Epithelial cell of proximal tubule (primary cell): ENCODE measurements around the gene PLSCR3. TPM values are rescaled to one million over a fixed set of nuclear protein-coding genes. Genes with fewer than 3 reads are reported as not detected.

Experiments
- DNase-seq: peaks from one replicate; pipeline ENCODE4 v3.0.0-alpha.2; 2011; ENCODE audit warnings: low read depth
- H3K4me3 ChIP-seq: 2 replicates; pipeline ENCODE4 v1.5.1; 2011; ENCODE audit warnings: low read depth, mild to moderate bottlenecking, low read length
- CTCF ChIP-seq: conservative IDR thresholded peaks from 2 replicates; pipeline ENCODE4 v1.5.1; 2012; ENCODE audit warnings: low read depth, mild to moderate bottlenecking, low read length
- total RNA-seq: library from RNA; depleted of rRNA; stranded (reverse); fragments of >200 nt; gene quantifications from 2 replicates; pipeline ENCODE4 v1.2.3, GENCODE V29; 2015

Gene PLSCR3
- total RNA-seq, 1 donor from 2014 or later, result 59.0 TPM

DNA sequence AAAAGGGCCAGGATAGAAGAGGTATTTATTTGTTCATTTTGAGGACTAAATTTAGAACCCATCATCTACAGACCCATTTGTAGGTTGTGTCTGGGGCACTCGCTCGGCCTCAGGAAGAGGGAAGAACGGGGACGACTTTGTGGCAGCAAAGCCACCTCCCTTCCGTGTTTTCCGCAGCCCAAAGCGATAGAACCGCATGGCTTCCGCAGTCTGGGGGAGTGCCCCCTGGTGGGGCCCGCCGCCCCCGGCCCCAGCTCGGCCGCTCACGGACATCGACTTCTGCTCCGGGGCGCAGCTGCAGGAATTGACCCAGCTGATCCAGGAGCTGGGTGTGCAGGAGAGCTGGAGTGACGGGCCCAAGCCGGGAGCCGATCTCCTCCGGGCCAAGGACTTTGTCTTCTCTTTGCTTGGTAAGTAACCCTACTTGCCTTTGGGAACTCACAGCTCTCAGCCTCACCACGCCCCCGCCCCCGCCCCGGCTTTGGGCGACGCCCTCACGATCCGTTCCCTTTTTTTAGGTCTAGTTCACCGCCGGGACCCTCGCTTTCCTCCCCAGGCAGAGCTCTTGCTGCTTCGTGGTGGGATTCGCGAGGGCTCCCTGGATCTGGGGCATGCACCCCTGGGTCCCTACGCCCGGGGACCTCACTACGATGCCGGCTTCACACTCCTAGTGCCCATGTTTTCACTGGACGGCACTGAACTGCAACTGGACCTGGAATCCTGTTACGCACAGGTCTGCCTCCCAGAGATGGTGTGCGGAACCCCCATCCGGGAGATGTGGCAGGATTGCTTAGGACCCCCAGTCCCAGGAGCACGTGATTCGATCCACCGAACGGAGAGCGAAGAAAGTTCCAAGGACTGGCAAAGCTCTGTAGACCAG, 41.6 kb upstream of the PLSCR3 start:
- TF ChIP-seq CTCF, result peak; percentile 36
- DNase-seq, result no peak
- peak overlapping the region; percentile 75 for H3K4me3 ChIP-seq

GRCh38 chr17:7432296-7432695, 38.0 kb upstream of the PLSCR3 start:
- no peak for TF ChIP-seq CTCF
- DNase-seq, result no peak

GRCh38 chr17:7431231-7431630, 36.9 kb upstream of the PLSCR3 start:
- H3K4me3 ChIP-seq, result no peak overlapping the region
- TF ChIP-seq CTCF, result no peak
- no peak for DNase-seq

More at GRCh38 chr17:7432296-7432695, 38.0 kb upstream of the PLSCR3 start:
- H3K4me3 ChIP-seq, result no peak overlapping the region

GRCh38 chr17:7429722-7430121, 35.4 kb upstream of the PLSCR3 start:
- H3K4me3 ChIP-seq, result no peak overlapping the region
- TF ChIP-seq CTCF, result no peak
- DNase-seq, result no peak

- TF ChIP-seq CTCF, result no peak
- H3K4me3 ChIP-seq, result no peak within 1 kb of the TSS
- no peak for DNase-seq
Observed at GRCh38 chr17:7428557-7428956, 34.2 kb upstream of the PLSCR3 start, which contains the start of gene SPEM3. Gene SPEM3, plus strand, starts transcription at chr17:7428857. Its CDS starts 46 bp downstream, at chr17:7428903.

DNA sequence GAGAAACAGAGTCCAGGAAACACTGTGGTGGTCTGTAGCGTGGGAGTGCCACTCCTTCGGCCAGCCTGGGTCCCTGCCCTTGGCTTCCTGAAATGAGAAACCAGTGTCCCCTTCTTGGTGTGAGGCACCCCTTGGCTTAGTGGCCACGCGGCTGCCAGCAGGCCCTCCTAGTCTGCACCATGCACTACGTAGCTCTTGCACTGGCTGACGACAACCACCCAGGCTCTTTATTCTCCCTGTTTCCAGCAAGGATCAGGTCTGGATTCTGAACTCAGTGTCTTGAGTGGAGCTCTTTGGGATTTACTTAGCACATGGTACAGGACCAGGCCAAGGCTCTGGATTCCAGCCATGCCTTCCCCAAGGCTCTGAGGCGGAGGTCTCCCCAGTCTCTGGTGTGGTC, 33.2 kb upstream of the PLSCR3 start:
- TF ChIP-seq CTCF, result no peak
- no peak for DNase-seq
- H3K4me3 ChIP-seq, result no peak overlapping the region
